Activated CD8-positive, alpha-beta memory T cell treated with anti-CD3 and anti-CD28 coated beads for 1 hour (primary cell): ENCODE measurements around the gene ST7.
A peak's percentile ranks its signal among the peaks of the same experiment; 100 is the strongest.
"Not testable (repeated sequence)": the region's sequence is repeated elsewhere in the genome, so short reads cannot be mapped to it uniquely, and the experiment has no call there.

ENCODE experiments used
- DNase-seq, 2 donors: peaks; one replicate each; pipeline ENCODE4 v3.0.0-alpha.2; 2020; ENCODE audit warnings: low read depth in 1 of 2; ENCODE audit errors: extremely low read depth in 1 of 2

ST7 gene, protein sequence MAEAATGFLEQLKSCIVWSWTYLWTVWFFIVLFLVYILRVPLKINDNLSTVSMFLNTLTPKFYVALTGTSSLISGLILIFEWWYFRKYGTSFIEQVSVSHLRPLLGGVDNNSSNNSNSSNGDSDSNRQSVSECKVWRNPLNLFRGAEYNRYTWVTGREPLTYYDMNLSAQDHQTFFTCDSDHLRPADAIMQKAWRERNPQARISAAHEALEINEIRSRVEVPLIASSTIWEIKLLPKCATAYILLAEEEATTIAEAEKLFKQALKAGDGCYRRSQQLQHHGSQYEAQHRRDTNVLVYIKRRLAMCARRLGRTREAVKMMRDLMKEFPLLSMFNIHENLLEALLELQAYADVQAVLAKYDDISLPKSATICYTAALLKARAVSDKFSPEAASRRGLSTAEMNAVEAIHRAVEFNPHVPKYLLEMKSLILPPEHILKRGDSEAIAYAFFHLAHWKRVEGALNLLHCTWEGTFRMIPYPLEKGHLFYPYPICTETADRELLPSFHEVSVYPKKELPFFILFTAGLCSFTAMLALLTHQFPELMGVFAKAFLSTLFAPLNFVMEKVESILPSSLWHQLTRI

DNA sequence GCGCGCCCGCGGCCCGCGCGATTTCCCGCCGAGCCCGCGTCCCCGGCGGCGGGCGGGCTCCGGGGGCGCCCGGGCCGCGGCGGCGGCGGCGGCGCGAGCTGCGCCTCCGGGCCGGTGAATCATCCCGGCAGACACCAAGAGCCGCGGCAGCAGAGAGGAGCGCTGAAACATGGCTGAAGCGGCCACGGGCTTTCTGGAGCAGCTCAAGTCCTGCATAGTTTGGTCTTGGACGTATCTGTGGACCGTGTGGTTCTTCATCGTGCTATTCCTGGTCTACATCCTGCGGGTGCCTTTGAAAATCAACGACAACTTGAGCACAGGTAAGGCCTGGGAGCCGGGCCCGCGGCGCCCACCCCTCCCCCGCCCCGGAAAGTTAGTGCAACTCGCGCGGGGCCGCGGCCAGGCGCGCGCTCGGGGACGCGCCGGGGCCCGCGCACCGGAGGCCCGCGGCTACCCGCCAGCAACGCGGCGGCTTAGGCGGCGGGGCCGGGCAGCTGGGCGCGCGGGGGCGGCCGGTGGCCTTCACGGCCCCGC lies at the start of gene ST7:
Gene ST7 (plus strand): TSS at position 130 of the 534 bp plus-strand sequence. CDS start 40 bp downstream, at position 170.
- peak in 1 of 2 donors; percentile 44 for DNase-seq

DNA sequence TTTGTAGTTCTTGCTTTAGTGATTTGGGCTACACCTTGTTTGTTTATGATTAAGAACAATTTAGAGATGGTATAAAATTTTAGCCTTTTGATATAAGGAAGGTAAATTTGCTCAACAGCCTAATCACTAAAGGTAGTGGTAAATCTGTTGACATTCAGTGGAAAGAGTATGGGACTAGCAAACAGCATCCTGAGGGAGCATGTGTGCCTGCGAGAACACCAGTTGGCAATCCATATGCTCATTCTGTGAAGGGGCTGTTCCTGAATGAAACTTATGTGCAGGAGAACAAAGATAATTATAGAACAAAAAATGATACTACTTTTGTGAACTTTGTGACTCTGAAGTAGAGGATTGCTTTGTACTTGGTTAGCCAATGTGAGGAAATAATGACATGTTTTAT lies 46.9 kb upstream of the ST7 start:
- no peak for DNase-seq

DNA sequence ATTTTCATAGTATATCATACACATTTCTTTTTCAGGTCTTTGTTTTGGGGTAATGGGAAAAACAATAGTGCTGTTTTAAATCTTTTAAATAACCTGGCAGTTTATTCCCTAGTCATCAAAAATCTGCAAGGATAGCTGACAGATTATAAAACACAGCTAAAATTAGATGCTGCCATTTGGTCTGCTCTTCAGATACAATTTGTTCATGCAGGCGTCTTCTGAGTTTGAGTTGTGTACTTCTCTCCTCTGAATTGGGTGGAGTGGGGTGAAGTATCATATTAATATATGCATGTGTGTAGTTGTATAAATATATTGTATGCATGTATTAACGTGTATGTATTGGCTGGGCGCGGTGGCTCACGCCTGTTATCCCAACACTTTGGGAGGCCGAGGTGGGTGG lies 42.9 kb upstream of the ST7 start:
- DNase-seq = no peak

DNA sequence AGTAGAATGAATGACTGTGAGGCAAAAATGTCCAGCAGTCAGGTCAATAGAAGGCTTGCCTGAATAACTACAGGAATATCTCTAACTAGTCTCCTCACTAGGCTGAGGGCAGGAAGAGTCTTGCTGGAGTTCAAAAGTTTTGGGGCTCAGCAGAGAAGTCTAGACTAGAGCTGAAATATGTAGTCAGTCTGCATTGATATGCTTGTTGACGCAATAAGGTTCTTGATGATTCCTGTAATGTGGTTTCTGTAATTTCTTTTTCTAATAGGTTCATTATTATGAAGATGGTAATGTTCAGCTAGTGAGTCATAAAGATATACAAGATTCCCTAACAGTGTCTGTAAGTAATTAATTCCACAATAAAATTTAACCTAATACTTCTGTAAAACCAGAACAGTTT lies 41.5 kb upstream of the ST7 start:
- no peak for DNase-seq

DNA sequence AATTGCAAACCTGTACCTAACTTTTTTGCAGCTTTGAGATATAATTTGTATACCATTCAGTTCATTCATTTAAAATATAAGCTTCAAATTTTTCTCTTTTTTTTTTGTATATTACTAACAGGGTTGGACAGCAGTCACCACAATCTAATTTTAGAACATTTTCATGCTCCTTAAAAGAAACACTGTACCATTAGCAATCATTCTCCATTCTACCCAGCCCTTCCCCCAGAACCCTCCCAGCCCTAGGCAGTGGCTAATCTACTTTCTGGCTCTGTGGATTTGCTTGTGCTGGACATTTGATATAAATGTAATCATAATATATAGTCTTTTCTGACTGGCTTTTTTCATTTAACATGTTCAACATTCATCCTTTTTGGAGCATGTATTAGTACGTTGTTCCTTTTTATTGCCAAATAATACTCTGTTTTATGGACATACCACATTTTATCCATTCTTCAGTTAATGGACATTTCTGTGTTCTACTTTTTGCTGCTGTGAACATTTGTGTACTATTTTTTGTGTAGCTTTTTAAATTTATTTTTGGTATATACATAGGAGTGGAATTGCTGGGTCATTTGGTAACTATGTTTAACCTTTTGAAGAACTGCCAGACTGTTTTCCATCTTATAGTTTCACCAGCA lies 40.9 kb upstream of the ST7 start:
- no peak for DNase-seq

DNA sequence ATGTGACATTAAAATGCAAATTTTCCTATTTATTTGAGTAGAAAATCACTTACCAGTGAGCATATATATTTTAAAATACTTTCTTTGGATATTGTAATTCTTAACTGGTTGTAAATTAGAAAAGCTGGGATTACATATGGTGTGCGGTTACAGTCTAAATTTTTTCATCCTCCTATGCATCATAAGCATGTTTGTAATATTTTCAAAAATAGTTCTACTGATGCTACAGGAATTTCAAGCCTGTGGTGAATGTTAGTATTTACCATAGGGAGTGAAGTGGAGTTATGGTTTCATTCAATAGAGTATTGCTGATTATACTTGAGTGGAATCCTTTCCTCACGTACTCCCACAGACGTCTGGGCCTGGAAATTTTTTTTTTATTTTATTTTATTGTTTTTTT lies 34.6 kb upstream of the ST7 start:
- no peak for DNase-seq

DNA sequence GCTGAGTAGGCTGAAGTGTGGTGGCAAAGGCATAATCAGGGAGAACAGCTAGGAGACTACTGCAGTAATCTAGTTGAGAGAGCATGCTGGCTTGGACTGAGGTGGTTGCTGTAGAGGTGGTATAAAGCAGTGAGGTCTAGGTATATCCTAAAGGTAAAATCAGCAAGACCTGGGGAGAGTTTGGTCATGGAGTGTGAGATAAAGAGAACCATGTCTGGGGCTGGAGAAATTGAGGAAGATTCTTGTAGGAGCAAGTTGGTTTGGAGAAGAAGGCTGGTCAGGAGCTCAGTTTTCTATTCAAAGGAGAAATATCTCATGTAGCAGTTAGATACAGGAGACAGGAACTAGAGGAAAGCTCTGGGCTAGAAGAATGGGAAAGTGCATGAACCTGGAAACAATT lies 32.9 kb upstream of the ST7 start:
- DNase-seq = no peak

DNA sequence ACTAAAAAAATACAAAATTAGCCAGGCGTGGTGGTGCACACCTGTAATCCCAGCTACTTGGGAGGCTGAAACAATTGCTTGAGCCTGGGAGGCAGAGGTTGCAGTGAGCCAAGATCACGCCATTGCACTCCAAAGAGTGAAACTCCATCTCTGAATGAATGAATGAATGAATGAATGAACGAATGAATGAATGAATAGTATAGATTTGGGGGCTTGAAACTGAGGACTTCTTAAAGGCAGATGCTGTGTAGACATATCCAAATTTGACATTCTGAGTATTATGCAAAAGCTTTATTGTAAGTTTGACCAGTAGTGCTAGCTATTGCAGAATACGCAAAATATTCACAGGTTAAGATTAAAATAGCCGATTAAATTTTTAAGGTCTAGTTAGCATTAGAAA lies 30.8 kb upstream of the ST7 start:
- no peak for DNase-seq

DNA sequence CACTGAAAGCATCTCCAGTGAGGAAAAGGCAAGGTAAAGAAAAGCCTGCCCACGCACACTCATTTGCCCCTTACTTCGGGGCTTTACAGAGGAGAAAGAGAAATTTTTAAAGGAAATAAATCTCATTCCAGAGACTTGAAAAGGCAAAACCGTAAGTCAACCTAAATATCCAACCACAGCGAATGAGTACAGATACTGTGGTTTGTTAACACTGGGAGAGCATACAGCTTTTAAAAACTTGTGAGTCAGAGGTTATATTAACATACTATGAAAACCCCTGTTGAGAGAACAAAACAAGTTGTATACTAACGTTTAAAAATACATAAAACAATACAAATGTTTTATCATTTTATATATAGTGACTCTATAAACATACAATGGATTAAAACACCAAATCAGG lies 28.6 kb upstream of the ST7 start:
- no peak for DNase-seq

DNA sequence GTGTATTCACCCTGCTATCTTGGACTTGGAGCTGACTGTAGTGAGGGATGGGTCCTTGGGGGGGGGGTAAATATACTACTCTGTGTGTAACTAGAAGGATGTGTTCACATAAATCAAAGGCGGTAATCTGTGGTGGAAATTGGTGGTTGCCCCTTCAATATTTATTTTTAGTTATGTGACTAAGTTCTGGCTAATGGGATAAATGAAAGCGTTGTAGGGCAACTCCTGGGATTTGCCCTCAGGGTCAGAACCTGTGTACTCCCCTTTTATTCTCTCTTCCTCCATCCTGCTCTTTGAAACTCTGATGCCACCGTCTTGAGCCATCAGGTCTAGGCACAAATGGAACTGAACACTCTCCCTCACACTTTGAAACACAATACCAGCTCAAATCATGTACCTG lies 24.3 kb upstream of the ST7 start:
- DNase-seq = no peak

DNA sequence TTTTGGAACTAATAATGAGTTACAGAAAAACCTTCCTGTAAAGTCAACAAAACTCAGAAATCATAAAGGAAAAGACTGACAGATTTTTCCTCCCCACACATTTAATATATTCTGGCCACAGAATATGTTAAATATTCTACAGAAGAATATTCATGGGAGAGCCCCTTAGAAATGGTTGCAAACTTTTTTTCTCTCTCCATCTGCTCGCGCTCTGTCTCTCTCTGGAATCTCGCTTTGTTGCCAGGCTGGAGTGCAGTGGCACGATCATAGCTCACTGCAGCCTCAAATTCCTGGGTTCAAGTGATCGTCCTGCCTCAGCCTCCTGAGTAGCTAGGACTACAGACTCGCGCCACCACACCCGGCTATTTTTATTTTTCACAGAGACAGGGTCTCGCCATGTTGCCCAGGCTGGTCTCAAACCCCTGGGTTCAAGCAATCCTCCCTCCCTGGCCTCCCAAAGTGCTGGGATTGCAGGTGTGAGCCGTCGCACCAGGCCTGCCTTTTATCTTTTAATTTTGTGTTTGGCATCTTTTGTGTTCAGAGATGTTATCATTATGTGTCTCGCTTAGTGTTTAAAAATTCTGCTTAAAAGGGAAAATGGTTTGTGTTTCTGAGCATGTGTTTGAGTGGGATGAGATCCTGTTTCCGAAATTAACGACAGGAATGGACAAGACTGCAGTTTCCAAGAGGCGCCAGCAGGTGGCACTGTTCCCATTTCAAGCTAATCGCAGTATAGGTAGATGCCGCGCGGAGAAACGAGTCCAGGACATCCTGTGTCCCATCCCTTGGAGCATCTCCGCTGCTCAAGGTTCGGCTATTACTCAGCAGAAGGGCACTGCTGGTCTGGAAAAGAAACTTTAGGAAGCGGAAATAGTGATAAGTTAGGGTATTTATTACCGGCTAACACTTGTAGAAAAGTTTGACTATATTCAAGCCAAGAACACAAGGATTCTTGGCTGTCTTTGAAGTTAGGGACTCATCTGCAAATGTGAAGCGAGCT lies 23.1 kb upstream of the ST7 start:
- DNase-seq = peak; percentile 41 to 63

DNA sequence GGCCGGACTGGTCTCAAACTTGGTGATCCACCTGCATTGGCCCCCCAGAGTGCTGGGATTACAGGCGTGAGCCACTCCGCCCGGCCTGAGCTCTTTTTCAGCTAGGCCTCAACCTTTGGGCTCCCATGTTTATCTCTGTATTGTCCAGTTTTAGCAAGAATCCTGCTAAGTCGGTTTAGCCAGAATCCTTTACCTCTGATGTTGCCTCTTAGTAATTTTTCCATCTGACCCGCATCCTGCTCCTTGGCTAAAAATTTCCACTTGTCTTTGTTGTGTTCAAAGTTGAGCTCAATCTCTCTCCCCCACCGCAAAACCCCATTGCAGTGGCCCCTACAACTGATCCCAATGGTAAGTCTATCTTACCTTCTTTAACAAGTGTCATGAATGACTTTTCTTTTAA lies 20.7 kb upstream of the ST7 start:
- DNase-seq = no peak

DNA sequence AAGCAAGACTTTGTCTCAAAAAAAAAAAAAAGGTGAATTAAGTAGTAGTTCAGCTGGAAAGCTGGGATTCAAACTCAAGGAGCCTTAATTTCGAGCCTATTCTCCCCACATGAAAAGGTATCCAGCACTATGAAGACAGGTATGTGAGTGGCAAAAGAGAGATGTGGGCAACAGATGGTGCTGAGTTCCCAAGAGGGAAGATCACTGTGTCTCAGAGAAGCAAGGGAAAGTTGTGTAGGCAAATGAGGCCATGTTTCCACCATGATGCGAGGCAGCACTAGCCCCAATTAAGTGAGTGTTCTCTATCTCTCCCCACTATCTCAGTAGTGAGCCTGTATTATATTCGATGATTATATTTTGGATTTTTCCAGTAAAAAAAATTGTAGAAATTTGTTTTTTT lies 19.8 kb upstream of the ST7 start:
- no peak for DNase-seq

DNA sequence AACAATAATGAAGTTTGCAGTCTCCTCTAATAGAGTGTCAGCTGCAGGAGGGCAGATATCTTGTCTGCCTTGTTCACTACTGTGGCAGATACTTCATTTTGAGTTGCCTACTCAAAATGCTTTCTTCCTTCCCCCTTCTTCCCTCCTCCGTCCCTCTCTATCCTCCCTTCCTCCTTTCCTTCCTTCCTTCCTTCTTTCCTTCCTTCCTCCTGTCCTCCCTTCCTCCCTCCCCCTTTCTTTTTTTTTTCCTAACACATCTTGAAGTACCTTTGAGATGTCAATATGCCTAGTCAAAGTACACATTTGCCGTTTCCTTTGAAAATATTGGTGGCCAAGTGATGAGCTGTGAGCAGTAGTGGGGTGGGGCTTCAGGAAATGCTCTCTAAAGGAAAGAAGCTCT lies 18.7 kb upstream of the ST7 start:
- no peak for DNase-seq

DNA sequence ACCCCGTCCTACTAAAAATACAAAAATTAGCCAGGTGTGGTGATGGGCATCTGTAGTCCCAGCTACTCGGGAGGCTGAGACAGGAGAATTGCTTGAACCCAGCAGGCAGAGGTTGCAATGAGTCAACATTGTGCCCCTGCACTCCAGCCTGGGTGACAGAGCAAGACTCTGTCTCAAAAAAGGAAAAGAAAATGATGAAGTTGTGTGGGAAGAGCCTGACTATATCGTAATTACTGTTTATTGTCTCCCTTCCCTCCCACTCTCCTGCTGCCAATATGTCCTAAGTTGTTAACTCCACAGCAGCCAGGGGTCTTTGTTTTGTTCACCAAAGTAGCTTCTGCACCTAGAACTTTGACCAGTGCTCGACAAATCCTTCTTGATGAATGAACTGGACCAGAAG lies 16.5 kb upstream of the ST7 start:
- DNase-seq = not testable (repeated sequence)

DNA sequence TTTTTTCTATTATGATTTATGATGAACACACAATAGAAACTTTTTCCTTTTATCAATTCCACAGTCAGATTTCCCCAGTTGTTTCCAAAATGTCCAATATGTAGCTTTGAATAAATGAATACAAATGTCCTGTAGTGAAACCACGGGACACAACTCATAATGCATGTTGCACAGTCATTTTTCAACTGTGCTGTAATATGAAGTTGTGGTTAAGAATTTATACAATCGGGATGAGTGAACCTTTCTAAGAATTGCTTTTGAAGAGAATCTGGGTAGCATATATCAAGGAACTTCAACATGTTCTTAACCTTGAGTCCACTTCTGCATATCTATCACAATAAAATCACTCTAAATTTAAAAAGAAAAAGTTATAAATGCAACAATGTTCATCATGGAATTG lies 14.6 kb upstream of the ST7 start:
- no peak for DNase-seq

DNA sequence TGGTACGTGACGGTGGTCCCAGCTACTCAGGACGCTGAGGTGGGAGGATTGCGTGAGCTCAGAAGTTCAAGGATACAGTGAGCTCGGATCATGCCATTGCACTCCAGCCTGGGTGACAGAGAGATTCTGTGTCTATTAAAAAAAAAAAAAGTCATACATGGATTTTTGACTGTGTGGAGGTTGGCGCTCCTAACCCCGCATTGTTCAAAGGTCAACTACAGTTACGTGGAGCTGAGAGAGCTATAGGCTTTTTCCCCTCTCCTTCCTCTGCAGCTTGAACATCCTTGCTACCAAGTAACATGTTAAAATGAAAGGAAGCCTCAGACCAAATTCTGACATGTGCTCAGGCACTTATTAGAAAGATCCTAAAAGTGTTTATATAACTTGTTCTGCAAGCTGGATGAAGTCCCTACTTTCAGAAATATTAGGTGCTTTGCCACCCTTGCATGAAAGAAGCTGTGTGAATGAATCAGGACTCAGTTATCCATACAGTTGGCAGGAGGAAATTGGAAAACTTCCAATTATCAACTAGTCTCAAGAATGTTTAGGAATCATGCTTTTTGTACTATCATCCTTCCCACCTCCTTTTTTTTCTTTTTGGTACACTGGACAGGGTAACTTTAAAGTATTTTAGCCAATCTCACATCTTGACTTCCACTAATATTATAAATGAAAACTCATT lies 12.5 kb upstream of the ST7 start:
- DNase-seq = no peak

DNA sequence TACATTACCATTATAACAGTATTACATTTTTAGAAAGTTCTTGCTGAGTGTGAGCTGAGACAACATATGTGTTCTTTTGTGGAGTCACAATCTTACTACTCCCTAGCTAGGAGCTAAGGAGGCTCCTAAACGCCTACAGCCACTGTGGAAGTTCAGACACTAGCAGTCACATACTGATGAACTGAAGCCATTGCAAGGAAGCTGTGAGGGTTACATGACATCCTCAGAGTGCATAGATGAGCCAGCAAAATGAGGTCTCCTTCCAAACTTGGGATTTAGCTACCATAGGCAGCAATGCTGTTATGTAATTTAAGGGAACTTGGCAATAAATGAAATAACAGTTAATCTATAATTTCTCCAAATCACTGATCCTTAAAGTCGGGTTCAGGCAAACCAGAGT lies 10.8 kb upstream of the ST7 start:
- DNase-seq = no peak

DNA sequence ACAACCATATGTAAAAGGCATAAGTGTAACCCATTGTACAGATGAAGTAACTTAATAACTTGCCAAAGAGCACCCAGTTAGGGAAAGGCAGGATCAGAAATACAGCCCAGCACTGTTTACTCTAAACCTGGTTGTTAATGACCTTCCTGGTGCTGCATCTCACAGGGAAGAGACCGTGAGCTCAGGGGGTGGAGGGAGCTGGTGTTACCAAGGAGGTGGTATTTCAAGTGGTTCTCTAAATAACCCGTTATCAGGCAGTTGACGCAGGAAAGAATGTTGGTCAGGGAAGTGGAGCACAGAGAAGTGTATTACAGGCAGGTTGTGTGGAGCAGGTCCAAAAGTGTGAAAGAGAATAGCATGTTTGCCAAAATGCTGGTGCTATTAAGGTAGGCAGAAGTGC lies 4.4 kb upstream of the ST7 start:
- no peak for DNase-seq
